Nephron progenitor cell (in vitro differentiated cells): ENCODE results near the gene MS4A10.

Experiments
- DNase-seq: peaks from one replicate; pipeline ENCODE4 v3.0.0; 2021
- H3K27ac Mint-ChIP-seq: 2 replicates; pipeline ENCODE4 v1.8.0; 2021; ENCODE audit warnings: mild to moderate bottlenecking, moderate library complexity, mixed read lengths
- H3K27me3 Mint-ChIP-seq: 2 replicates; pipeline ENCODE4 v1.8.0; 2021; ENCODE audit warnings: mild to moderate bottlenecking, low read depth, mixed read lengths; ENCODE audit not compliant: poor library complexity
- H3K36me3 Mint-ChIP-seq: 2 replicates; pipeline ENCODE4 v1.8.0; 2021; ENCODE audit warnings: low read depth, mixed read lengths
- H3K4me1 Mint-ChIP-seq: 2 replicates; pipeline ENCODE4 v1.8.0; 2021; ENCODE audit warnings: mixed read lengths
- H3K4me3 Mint-ChIP-seq: 2 replicates; pipeline ENCODE4 v1.8.0; 2021; ENCODE audit warnings: mild to moderate bottlenecking, moderate library complexity, mixed read lengths
- H3K9me3 Mint-ChIP-seq: 2 replicates; pipeline ENCODE4 v1.8.0; 2021; ENCODE audit warnings: mild to moderate bottlenecking, moderate library complexity, mixed read lengths
- TF ChIP-seq, protein P1 (sequence below): fragments of 200-600 bp; sonication (generic); IDR thresholded peaks from 2 replicates; pipeline ENCODE4 v1.5.0; 2021; ENCODE audit warnings: antibody characterized with exemption

The MS4A10 gene

DNA sequence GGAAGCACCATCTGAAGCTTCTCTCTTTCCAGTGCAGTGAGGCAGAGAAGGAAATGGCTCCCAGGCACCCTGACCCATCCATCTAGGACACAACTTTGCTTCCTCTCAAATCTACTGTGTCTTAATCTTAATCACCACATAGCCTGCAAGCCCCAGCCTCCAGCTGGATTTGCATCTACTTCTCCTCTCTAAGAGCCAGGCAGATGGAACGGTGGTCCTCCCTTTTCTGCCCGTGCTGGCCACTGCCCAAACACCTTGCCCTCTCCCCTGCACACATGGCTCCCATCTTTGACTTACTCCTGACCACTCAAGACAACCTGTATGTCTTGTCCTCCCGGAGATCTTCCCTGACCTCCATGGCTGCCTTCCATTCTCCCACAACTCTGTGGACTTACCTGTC lies 7.4 kb downstream of the MS4A10 start:
- H3K36me3 Mint-ChIP-seq, result no peaks in the 10 kb centered on the region
- TF ChIP-seq, protein P1, sequence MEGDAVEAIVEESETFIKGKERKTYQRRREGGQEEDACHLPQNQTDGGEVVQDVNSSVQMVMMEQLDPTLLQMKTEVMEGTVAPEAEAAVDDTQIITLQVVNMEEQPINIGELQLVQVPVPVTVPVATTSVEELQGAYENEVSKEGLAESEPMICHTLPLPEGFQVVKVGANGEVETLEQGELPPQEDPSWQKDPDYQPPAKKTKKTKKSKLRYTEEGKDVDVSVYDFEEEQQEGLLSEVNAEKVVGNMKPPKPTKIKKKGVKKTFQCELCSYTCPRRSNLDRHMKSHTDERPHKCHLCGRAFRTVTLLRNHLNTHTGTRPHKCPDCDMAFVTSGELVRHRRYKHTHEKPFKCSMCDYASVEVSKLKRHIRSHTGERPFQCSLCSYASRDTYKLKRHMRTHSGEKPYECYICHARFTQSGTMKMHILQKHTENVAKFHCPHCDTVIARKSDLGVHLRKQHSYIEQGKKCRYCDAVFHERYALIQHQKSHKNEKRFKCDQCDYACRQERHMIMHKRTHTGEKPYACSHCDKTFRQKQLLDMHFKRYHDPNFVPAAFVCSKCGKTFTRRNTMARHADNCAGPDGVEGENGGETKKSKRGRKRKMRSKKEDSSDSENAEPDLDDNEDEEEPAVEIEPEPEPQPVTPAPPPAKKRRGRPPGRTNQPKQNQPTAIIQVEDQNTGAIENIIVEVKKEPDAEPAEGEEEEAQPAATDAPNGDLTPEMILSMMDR, result no peak
- no peak overlapping the region for H3K4me3 Mint-ChIP-seq
- no peaks in the 10 kb centered on the region for H3K4me1 Mint-ChIP-seq
- H3K27me3 Mint-ChIP-seq, result peaks cover 29% of the 10 kb centered on the region
- no peak overlapping the region for H3K27ac Mint-ChIP-seq
- peaks cover 20% of the 10 kb centered on the region for H3K9me3 Mint-ChIP-seq
- DNase-seq, result no peak

DNA sequence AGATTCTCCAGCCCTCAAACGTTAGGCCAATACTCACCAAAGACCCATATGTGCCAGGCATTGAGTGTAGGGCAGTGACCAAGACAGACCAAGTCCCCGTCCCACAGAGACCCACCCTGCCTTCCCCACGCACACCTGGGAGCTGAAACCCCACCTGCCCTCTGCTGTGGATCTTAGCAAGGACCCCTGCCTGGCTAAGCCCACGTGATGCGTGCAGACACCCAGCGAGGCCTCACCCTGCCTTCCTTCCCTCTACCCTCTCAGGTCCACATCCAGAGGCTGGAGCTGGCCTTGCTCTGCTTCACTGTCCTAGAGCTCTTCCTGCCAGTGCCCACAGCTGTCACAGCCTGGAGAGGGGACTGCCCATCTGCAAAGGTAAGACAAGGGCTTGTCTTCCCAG lies 10.2 kb downstream of the MS4A10 start:
- no peak for DNase-seq
- Mint-ChIP-seq H3K4me3 (no peak overlapping the region), H3K27ac (no peak overlapping the region), H3K4me1 (no peaks in the 10 kb centered on the region), H3K9me3 (peaks cover 20% of the 10 kb centered on the region), H3K36me3 (no peaks in the 10 kb centered on the region), H3K27me3 (peaks cover 48% of the 10 kb centered on the region)
- TF ChIP-seq, protein P1, result no peak

DNA sequence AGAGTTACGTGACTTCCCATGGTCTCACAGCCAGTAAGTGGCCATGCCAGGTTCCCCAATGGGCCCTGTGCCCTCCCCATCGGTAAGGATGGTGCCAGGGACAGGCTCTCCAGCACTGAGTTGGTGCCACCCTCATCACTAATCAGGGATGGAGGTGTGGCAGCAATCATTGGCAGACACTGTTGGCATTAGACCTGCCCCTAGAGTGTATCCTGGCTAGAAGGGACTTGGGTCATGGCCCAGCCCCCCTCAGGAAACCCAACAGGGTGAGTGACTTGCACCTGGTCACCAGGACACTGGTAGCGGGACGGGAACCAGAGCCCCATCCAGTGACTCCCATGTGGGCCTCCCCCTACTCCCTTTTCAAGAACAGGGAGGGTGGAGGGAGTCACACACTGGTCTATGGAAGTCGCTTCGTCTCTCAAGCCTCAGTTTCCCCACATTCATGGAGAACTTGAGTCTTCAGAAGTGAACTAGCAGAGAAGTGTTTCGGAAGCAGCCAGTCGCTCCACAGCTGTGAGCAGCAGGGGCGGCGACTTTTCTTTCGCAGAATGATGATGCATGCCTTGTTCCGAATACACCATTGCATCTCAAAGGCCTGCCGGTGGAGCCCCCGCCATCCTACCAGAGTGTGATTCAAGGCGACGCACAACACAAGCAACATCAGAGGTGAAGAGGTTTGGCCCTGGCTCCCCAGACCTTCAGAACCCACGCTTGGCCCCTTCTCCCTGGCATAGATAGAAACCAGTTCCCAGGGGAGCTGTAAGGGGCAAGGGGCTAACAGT lies 12.9 kb downstream of the MS4A10 start:
- H3K36me3 Mint-ChIP-seq, result no peaks in the 10 kb centered on the region
- no peak overlapping the region for H3K27ac Mint-ChIP-seq

GRCh38 chr11:60798631-60799030 lies 13.5 kb downstream of the MS4A10 start:
- no peaks in the 10 kb centered on the region for H3K36me3 Mint-ChIP-seq
- H3K4me1 Mint-ChIP-seq, result no peaks in the 10 kb centered on the region
- TF ChIP-seq, protein P1, result no peak
- no peaks in the 10 kb centered on the region for H3K9me3 Mint-ChIP-seq
- no peak overlapping the region for H3K4me3 Mint-ChIP-seq
- peaks cover 56% of the 10 kb centered on the region for H3K27me3 Mint-ChIP-seq
- H3K27ac Mint-ChIP-seq, result no peak overlapping the region
- no peak for DNase-seq

More for the DNA sequence above, 12.9 kb downstream of the MS4A10 start:
- no peak overlapping the region for H3K4me3 Mint-ChIP-seq
- TF ChIP-seq, protein P1, result no peak
- no peaks in the 10 kb centered on the region for H3K4me1 Mint-ChIP-seq
- H3K9me3 Mint-ChIP-seq, result no peaks in the 10 kb centered on the region
- H3K27me3 Mint-ChIP-seq, result peaks cover 59% of the 10 kb centered on the region
- DNase-seq, result no peak

DNA sequence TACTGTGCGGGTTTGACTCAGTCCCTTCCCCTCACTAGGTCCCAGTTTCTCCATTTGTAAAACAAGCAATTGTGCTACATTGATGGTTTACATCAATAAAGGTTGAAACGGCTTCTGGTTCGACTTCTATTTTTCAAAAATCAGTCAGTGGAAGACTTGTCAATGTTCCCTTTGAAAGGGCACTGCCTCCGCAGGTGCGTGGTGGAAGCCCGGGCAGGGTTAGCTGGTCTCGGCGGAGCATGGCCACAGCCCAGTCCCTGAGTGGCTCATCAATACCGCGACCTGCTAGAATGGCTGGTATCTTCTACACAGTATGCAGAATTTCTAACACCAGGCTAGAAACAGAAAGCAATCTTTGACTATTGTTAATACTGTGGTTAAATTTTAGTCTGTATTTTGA lies 16.1 kb downstream of the MS4A10 start:
- no peaks in the 10 kb centered on the region for H3K9me3 Mint-ChIP-seq
- TF ChIP-seq, protein P1, result no peak
- no peaks in the 10 kb centered on the region for H3K36me3 Mint-ChIP-seq
- no peak overlapping the region for H3K4me3 Mint-ChIP-seq
- DNase-seq, result no peak
- H3K27ac Mint-ChIP-seq, result no peak overlapping the region
- H3K27me3 Mint-ChIP-seq, result peaks cover 54% of the 10 kb centered on the region
- no peaks in the 10 kb centered on the region for H3K4me1 Mint-ChIP-seq
